Measurements from ENCODE around the gene HSPBP1.
"Not testable (repeated sequence)": the region's sequence is repeated elsewhere in the genome, so short reads cannot be mapped to it uniquely, and the experiment has no call there.

Gene HSPBP1

GRCh38 chr19:55279770-55280643 is at the start of gene HSPBP1:
Gene HSPBP1, minus strand, starts transcription at chr19:55280110. Its CDS starts 502 bp downstream, at chr19:55279608.
- peak; percentile 63 for DNase-seq

GRCh38 chr19:55328774-55329318 is 48.9 kb upstream of the HSPBP1 start:
- not testable (repeated sequence) for DNase-seq

- DNase-seq: no peak
Measured at GRCh38 chr19:55325172-55325571, 45.3 kb upstream of the HSPBP1 start, which contains the start of gene TMEM150B. Gene TMEM150B, minus strand, starts transcription at chr19:55325341. Its CDS starts 4,305 bp downstream, at chr19:55321036.

- DNase-seq: no peak
Measured at GRCh38 chr19:55324662-55325061, 44.8 kb upstream of the HSPBP1 start.

GRCh38 chr19:55322204-55322885 is 42.4 kb upstream of the HSPBP1 start:
- no peak for DNase-seq

GRCh38 chr19:55321466-55322137 is 41.7 kb upstream of the HSPBP1 start:
- no peak for DNase-seq

GRCh38 chr19:55320844-55321419 is 41.0 kb upstream of the HSPBP1 start:
- DNase-seq: no peak

GRCh38 chr19:55319785-55320184 is 39.9 kb upstream of the HSPBP1 start:
- peak; percentile 81 for DNase-seq

GRCh38 chr19:55316646-55317045 is 36.7 kb upstream of the HSPBP1 start:
- DNase-seq: no peak

GRCh38 chr19:55315956-55316525 is 36.1 kb upstream of the HSPBP1 start:
- DNase-seq: no peak

- no peak for DNase-seq
Measured at GRCh38 chr19:55314396-55314795, 34.5 kb upstream of the HSPBP1 start.

GRCh38 chr19:55312621-55313512 is 33.0 kb upstream of the HSPBP1 start:
- no peak for DNase-seq

- peak; percentile 9 for DNase-seq
Measured at GRCh38 chr19:55311797-55312196, 31.9 kb upstream of the HSPBP1 start.

- DNase-seq: no peak
Measured at GRCh38 chr19:55311397-55311796, 31.5 kb upstream of the HSPBP1 start.

GRCh38 chr19:55310498-55310897 is 30.6 kb upstream of the HSPBP1 start:
- no peak for DNase-seq

GRCh38 chr19:55309448-55309847 is 29.5 kb upstream of the HSPBP1 start:
- no peak for DNase-seq

GRCh38 chr19:55308281-55308680 is 28.4 kb upstream of the HSPBP1 start:
- peak; percentile 1 for DNase-seq

- DNase-seq: peak; percentile 10
Measured at GRCh38 chr19:55306712-55307111, 26.8 kb upstream of the HSPBP1 start.

- peak; percentile 32 for DNase-seq
Measured at GRCh38 chr19:55305983-55306562, 26.2 kb upstream of the HSPBP1 start.

GRCh38 chr19:55305491-55305890 is 25.6 kb upstream of the HSPBP1 start:
- peak; percentile 79 for DNase-seq

- DNase-seq: no peak
Measured at GRCh38 chr19:55304980-55305379, 25.1 kb upstream of the HSPBP1 start.
